Measurements from ENCODE around the gene ABCC6.
A peak's percentile ranks its signal among the peaks of the same experiment; 100 is the strongest.
"Not testable (repeated sequence)": the region's sequence is repeated elsewhere in the genome, so short reads cannot be mapped to it uniquely, and the experiment has no call there.

ABCC6 gene

DNA sequence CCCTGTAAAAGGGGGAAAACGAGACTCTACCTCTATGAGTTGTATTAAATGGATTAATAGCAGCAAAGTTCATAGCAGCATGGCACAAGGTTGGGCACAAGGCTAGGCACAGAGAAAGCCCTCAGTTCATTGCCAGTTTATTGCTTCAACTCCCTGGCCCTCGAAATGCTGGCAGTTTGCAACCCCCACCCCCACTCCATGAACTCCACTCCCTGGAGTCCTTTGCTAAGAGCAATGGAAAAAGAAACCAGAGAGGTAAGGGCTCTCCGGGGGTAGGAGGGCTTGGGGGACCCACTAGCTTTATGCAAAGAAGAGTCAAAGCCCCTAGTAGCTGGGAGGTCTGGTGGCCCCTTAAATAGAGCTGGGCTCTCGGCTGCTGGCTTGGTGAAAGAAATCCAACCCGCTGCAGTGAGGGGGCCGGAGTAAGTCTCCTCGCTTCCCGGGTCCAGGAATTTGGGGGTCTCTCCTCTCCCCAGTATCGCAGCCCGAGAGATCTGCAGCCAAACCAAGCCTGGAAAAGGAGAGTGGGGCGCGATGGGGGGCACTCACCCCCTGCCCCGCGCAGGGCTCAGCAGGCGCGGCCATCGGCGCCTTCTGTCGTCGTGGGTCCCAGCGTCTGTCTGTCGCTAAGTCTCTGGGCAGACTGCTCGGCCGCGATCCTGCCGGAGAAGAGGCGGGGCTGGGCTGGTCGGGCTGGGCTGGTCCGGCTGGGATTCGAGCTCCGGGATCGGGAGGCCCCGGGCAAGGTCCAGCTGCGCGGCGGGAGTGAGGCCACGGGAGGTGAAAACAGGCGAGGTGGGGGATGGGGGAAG lies at the start of gene ABCC6:
Gene ABCC6 (minus strand): TSS at position 645 of the 812 bp plus-strand sequence. CDS start 60 bp downstream, at position 585.
- DNase-seq (ENCODE audit: low spot score): not testable (repeated sequence)

DNA sequence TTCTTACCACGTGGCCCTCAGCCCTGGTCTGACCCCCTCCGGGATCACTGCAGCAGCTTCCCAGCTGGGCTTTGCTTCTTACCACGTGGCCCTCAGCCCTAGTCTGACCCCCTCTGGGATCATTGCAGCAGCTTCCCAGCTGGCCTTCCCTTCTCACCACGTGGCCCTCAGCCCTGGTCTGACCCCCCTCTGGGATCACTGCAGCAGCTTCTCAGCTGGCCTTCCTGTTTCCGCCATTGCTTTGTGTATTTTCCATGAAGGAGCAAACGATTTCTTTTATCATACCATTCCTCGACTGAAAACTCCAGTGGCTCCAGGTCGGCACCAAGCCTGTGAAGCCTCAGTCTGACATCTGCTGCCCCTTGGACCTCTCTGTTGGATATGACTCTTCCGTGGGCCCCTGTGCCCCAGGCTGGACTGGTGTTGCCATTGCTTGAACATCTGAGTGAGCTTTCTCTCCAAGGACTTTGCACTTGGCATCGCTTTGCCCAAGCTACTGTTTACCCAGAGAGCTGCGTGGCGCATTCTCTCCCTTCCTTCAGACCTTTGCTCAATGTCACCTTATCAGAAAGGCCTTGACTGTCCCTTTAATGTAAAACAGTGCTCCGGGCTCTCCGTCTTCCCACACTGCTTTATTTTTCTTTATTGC lies 49.4 kb upstream of the ABCC6 start:
- not testable (repeated sequence) for DNase-seq (ENCODE audit: low spot score)

DNA sequence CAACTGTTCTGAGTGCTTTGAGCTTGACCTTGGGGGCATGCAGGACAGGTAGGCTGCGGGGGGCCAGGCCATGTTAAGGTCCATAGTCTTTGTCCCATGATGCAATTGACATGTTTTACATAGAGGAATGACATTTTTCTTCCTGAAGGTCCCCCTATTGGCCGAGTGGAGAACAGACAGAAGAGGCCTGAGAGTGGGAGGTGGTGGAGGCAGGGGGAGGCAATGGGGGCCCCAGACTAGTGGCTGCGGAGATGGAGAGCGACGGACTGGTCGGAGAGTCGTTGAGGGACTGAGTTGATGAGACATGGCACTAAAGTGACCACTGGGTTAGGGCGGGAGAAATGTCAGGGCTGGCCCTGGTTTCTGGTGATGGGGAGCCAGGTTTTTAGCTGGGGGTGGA lies 48.4 kb upstream of the ABCC6 start:
- DNase-seq (ENCODE audit: low spot score): not testable (repeated sequence)

- not testable (repeated sequence) for DNase-seq (ENCODE audit: low spot score)
Measured at GRCh38 chr16:16268185-16268808, 45.0 kb upstream of the ABCC6 start.

DNA sequence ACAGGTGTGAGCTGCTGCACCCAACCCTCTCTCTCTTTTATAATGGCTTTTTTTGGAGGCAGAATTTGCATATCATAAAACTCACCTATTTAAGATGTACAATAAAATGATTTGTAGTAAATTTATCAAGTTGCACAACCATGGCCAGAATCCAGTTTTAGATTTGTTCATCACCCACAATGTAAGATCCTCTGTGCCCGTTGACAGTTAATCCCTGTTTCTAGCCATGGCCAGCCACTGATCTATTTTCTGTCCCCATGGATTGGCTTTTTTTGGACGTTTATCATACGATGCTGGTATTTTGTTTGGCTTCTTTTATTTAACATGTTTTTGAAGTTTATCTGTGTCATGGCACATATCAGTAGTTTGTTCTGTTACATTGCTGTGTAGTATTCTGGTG lies 44.4 kb upstream of the ABCC6 start:
- DNase-seq (ENCODE audit: low spot score): not testable (repeated sequence)

GRCh38 chr16:16265044-16265443 lies 41.8 kb upstream of the ABCC6 start:
- not testable (repeated sequence) for DNase-seq (ENCODE audit: low spot score)

DNA sequence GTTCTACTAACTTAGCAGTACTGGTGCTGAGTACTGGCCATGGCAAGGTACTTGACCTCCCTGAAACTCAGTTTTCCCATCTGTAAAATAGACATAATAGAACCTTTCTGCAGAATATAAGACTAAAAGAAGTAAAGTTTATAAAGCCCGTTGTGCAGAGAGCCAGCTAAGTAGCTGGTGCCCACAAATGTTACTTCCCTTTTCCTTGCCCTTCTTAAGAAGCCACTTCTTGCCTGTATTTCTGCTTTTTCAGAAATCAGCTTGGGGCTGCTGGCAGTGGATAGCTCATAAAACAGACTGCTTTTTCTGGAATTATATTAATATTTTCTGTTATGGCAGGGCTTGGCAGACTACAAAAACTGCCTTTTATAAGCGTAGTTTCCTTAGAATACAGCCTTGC lies 40.7 kb upstream of the ABCC6 start:
- not testable (repeated sequence) for DNase-seq (ENCODE audit: low spot score)

GRCh38 chr16:16262954-16263555 lies 39.8 kb upstream of the ABCC6 start:
- DNase-seq (ENCODE audit: low spot score): not testable (repeated sequence)

DNA sequence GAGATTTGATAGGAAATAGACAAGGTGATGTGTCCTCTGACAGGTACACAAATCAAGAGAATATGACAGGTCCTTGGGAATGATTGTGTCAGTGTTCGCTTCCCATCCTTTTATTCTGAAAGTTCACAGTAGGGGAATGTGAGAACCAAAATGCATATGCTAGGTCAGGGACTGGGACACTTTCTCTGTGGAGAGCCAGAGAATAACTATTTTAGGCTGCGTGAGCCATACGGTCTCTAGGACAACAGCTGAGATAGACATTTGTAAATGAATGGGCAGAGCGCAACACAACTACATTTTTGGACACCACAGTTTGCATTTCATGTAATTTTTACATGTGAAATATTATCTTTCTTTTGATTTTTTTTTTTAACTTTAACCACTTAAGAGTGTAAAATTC lies 36.7 kb upstream of the ABCC6 start:
- not testable (repeated sequence) for DNase-seq (ENCODE audit: low spot score)

GRCh38 chr16:16258822-16259221 lies 35.5 kb upstream of the ABCC6 start:
- peak; percentile 36 for DNase-seq (ENCODE audit: low spot score)

- DNase-seq (ENCODE audit: low spot score): not testable (repeated sequence)
Measured at GRCh38 chr16:16257301-16257923, 34.1 kb upstream of the ABCC6 start.

DNA sequence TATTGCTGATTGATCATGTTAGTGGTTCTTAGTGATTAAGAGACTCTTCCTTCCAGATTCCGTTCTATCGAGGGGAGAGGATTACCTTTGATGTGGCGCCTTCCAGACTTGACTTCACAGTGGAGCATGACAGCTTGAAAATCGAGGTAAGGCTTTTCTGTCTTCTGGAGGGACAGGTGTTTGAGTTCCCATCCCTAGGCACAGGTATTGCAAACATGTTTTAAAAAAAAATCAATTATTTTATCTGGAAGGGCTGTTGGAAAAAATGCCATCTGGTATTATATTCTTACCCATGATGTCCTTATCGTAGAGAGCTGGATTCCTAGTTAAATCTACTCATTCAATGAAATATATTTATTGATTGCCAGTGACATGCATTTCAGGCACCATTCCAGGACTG lies 29.1 kb upstream of the ABCC6 start:
- DNase-seq (ENCODE audit: low spot score): not testable (repeated sequence)

DNA sequence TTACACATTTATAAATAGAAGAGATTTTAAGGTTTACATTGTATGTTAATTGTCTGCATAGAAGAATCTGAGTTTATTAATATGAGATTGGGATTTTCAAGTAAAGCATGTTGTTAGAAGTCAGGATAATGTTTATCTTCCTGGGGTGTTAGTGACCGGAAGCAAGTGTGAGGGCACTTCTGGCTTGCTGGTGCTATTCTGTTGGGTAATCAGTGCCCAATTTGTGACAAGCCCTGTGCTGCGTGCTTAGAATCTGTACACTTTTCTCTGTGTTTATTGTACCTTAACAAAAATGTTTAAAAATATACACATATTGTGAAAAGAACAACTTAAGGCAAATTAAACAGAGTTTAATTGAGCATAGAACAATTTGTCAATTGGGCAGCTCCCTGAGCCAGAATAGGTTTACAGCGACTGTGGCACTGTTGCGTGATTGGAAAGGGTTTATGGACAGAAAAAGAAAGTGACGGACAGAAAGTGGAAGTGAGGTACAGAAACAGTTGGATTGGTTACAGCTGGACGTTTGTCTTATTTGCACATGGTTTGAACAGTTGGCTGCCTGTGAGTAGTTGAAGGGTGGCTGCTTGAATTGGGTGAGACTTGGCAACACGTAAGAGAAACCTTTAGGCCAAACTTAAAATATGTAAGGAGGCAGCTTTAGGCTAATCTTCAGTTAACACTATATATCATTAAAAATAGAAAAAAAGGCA lies 26.5 kb upstream of the ABCC6 start:
- DNase-seq (ENCODE audit: low spot score): not testable (repeated sequence)

- not testable (repeated sequence) for DNase-seq (ENCODE audit: low spot score)
Measured at GRCh38 chr16:16247439-16247838, 24.1 kb upstream of the ABCC6 start.

DNA sequence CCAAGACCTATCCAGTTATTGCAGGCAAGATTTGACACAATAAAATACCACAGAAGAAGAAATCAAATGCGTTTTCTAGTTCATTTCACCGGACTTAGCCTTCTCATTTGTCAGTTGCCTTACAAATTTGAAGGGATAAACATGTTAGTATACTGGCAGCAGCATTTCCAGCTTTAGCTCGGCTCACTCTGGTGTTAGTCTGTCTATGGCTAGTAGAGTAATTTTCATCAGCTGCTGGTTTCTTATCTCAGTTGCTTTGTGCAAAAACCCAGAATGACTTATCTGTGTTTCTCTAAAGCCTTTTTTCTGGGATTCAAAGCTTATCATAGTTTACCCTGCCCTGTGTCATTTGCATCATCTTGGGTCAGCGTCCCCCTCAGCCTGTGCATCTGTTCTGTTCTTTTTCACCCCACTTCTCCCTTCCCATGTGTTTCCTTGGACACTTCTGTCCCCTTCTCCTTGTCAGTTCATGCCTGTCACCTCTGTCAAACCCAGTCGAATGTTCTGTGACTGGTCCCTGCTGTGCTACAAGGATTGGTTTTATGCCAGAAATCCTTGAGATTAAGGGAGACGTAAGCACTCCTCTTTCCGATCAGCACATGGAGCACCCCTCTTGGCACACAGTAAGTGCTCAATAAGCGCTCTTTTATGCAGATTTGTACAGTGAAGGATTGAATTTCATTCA lies 23.4 kb upstream of the ABCC6 start:
- DNase-seq (ENCODE audit: low spot score): not testable (repeated sequence)

DNA sequence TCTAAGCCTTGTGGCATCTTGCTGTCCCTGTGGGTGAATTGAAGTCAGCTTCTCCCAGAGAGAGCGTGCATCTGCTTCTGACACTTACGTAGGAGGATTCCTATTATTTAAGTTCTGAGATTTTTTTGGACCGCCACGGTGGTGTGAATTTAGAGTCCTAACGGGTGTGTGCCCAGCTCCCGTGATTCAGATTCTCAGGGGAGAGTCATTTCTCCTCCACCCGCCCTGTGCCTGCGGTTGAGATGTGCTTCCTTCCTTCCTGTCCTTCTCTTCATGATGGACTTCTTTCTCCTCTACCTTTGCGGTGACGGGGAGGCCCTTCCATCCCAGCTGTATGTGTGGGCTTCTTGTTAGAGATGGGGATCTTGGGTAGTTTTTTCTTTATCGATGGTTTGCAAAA lies 20.6 kb upstream of the ABCC6 start:
- not testable (repeated sequence) for DNase-seq (ENCODE audit: low spot score)

- DNase-seq (ENCODE audit: low spot score): not testable (repeated sequence)
Measured at GRCh38 chr16:16240667-16241066, 17.4 kb upstream of the ABCC6 start.

GRCh38 chr16:16237738-16238137 lies 14.4 kb upstream of the ABCC6 start:
- DNase-seq (ENCODE audit: low spot score): not testable (repeated sequence)

DNA sequence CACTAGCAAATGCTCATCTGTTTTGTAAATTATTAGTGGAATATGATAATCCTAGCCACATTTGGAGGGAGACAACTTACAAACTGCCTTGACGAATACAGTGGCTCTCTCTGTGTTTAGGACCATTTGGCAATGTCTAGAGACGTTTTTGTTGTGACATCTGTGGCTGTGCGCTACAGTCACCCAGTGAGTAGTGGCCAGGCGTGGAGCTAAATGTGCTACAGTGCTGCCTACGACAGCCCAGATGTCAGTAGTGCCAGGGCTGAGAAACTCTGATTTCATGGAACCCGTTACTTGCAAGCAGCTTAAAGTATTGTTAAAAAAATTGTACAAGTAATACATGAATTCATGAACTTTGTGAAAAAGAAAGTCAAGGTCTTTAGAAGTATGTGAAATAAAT lies 13.8 kb upstream of the ABCC6 start:
- DNase-seq (ENCODE audit: low spot score): not testable (repeated sequence)

- DNase-seq (ENCODE audit: low spot score): not testable (repeated sequence)
Measured at GRCh38 chr16:16232692-16233061, 9.4 kb upstream of the ABCC6 start.
